IPS-20b (cell line): Measurements from ENCODE around the gene APOB.

Experiments
- H3K27ac ChIP-seq: one replicate; pipeline ENCODE4 v1.5.1; 2013; ENCODE audit warnings: low read length
- H3K27me3 ChIP-seq: 2 replicates; pipeline ENCODE4 v1.6.1; 2013; ENCODE audit warnings: mild to moderate bottlenecking, low read length, inconsistent platforms; ENCODE audit not compliant: insufficient read depth
- H3K36me3 ChIP-seq: 2 replicates; pipeline ENCODE4 v1.6.1; 2013; ENCODE audit warnings: low read depth, mild to moderate bottlenecking, inconsistent platforms, low read length, moderate library complexity; ENCODE audit not compliant: insufficient read depth
- H3K4me1 ChIP-seq: 2 replicates; pipeline ENCODE4 v1.6.1; 2013; ENCODE audit warnings: mild to moderate bottlenecking, control low read depth, inconsistent platforms, low read length, moderate library complexity; ENCODE audit not compliant: insufficient read depth
- H3K4me3 ChIP-seq: 2 replicates; pipeline ENCODE4 v1.5.1; 2013; ENCODE audit warnings: mild to moderate bottlenecking, low read length, inconsistent platforms
- H3K9ac ChIP-seq: 2 replicates; pipeline ENCODE4 v1.6.1; 2013; ENCODE audit warnings: low read depth, mild to moderate bottlenecking, inconsistent platforms, low read length, moderate library complexity
- H3K9me3 ChIP-seq: 2 replicates; pipeline ENCODE4 v1.6.1; 2013; ENCODE audit warnings: mild to moderate bottlenecking, low read depth, low read length, inconsistent platforms; ENCODE audit not compliant: insufficient read depth

APOB gene

GRCh38 chr2:20986024-20986939, 57.6 kb downstream of the APOB start:
- H3K36me3 ChIP-seq: no peaks in the 10 kb centered on the region
- H3K4me3 ChIP-seq: no peak overlapping the region
- H3K9ac ChIP-seq: no peak overlapping the region
- no peaks in the 10 kb centered on the region for H3K4me1 ChIP-seq
- no peak overlapping the region for H3K27ac ChIP-seq
- no peaks in the 10 kb centered on the region for H3K9me3 ChIP-seq
- H3K27me3 ChIP-seq: no peaks in the 10 kb centered on the region

- Histone ChIP-seq H3K9me3 (no peaks in the 10 kb centered on the region), H3K9ac (no peak overlapping the region), H3K27ac (no peak overlapping the region), H3K4me1 (no peaks in the 10 kb centered on the region), H3K27me3 (no peaks in the 10 kb centered on the region), H3K4me3 (no peak overlapping the region), H3K36me3 (no peaks in the 10 kb centered on the region)
Measured at GRCh38 chr2:20985062-20985461, 58.8 kb downstream of the APOB start.

GRCh38 chr2:20984408-20984807, 59.5 kb downstream of the APOB start:
- Histone ChIP-seq H3K4me3 (no peak overlapping the region), H3K9ac (no peak overlapping the region), H3K27me3 (no peaks in the 10 kb centered on the region), H3K9me3 (no peaks in the 10 kb centered on the region), H3K4me1 (no peaks in the 10 kb centered on the region), H3K27ac (no peak overlapping the region), H3K36me3 (no peaks in the 10 kb centered on the region)

- no peak overlapping the region for H3K4me3 ChIP-seq
- H3K9me3 ChIP-seq: no peaks in the 10 kb centered on the region
- no peaks in the 10 kb centered on the region for H3K27me3 ChIP-seq
- no peaks in the 10 kb centered on the region for H3K36me3 ChIP-seq
- H3K9ac ChIP-seq: no peak overlapping the region
- no peaks in the 10 kb centered on the region for H3K4me1 ChIP-seq
- no peak overlapping the region for H3K27ac ChIP-seq
Measured at GRCh38 chr2:20983844-20984243, 60.0 kb downstream of the APOB start.

DNA sequence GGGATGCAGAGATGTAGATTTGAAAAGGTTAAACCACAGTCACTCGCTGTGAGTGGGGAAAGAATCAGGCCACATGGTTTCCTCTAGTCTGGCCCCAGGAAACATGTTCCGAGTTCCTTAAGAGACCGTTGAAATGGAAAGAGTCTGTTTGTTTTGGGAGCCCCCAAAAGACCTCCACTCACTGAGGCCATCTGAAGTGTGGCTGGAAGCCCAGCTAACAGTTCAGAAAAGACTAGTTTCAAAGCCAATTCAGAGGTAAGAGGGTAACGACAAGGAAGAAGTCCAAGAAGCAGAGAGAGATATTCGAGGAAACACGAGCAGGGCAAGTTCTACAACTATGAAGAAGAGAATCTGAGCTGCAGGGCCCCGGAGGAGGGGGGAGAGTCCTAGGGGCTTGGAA, 61.0 kb downstream of the APOB start:
- Histone ChIP-seq H3K36me3 (no peaks in the 10 kb centered on the region), H3K4me3 (no peak overlapping the region), H3K9me3 (no peaks in the 10 kb centered on the region), H3K4me1 (no peaks in the 10 kb centered on the region), H3K27ac (no peak overlapping the region), H3K9ac (no peak overlapping the region), H3K27me3 (no peaks in the 10 kb centered on the region)

DNA sequence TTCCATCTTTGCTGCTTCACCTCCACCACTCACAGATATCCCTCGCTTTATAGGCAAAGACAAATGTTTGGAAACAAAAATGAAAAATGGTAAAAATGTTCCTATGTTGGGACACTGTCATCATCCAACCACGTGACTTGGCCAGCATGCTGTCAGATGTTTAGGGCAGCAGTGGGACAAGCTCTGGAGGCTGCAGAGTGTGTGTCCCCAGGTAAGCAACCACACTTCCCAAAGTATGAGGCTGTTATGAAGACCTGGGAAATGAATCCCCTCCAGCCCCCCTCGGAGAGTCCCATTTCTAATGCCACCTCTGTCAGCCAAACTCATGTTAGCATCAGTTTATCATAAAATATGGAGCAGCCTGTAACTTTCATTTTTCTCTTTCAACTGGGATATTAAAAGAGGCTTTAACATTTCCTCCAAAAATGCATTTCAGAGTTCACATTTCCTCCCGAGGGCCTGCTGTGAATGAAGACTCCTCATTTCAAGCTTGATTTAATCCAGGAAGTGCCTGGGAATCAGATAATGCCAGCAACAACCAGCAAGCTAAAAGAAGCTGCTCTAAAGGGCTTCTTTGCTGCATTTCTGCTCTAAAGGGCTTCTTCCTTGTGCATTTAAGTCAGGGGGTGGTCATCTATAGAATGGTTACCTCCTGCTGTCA, 66.2 kb downstream of the APOB start:
- no peak overlapping the region for H3K9ac ChIP-seq
- H3K27ac ChIP-seq: no peak overlapping the region
- H3K4me1 ChIP-seq: no peaks in the 10 kb centered on the region
- H3K27me3 ChIP-seq: no peaks in the 10 kb centered on the region
- H3K9me3 ChIP-seq: no peaks in the 10 kb centered on the region
- no peak overlapping the region for H3K4me3 ChIP-seq
- no peaks in the 10 kb centered on the region for H3K36me3 ChIP-seq

DNA sequence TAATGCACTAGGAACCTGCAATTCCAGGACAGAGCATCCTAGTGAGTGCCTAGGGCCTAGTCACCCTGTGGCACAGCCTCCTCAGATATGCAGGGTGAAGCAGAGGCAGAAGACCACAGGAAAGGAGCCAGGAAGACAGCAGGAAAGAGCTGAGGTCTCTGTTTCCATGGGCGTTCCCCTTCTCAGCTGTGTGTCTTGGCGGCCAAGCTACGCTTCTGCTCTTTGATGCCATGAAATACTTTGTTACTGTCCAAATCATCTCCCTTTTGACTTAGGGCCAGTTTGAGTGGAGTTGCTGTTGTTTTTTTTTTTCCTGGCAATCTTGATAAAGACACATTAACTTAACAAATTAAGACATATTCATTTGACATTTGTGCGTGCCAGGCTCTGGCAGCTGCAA, 67.3 kb downstream of the APOB start:
- Histone ChIP-seq H3K27me3 (no peaks in the 10 kb centered on the region), H3K9ac (no peak overlapping the region), H3K9me3 (no peaks in the 10 kb centered on the region)

DNA sequence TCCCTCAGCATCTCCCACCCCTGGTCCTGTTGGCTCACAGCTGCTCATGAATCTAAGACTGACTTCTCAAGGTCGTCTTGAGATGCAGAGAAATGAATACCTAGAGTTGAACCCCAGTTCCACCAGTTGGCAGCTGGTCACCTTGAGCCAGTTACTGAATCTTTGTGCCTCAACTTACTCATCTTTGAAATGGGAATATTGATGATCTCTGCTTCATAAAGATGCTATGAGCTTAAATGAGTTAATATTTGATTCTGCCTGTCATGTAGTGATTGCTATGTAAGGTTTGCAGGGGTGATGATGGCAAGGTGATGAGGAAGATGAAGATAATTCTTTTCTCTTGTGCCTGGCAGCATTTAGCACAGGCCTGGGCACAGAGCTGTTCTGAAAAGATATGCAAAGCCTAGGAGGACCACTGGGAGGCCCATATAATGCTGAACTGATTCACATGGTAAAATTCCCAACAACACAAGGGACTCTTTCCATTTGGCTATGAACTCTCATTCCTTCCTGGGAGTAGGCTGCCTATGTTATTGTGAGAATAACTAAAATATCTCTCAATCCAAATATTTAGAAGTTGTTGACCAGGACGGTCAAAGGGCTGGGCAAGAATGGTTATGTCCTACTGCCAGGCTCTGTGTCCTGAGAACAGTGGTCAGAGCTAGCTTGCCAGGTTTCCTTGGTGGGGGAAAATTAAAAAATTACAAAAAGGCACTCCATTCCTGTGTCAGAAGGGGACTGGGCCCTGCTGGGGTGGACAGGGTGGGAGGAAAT, 70.9 kb downstream of the APOB start:
- H3K9ac ChIP-seq: no peak overlapping the region
- H3K4me1 ChIP-seq: no peaks in the 10 kb centered on the region
- no peaks in the 10 kb centered on the region for H3K27me3 ChIP-seq
- H3K36me3 ChIP-seq: no peaks in the 10 kb centered on the region
- no peaks in the 10 kb centered on the region for H3K9me3 ChIP-seq
- H3K27ac ChIP-seq: no peak overlapping the region
- no peak overlapping the region for H3K4me3 ChIP-seq

More for the DNA sequence above, 67.3 kb downstream of the APOB start:
- H3K4me3 ChIP-seq: no peak overlapping the region
- H3K27ac ChIP-seq: no peak overlapping the region
- H3K4me1 ChIP-seq: no peaks in the 10 kb centered on the region
- H3K36me3 ChIP-seq: no peaks in the 10 kb centered on the region

DNA sequence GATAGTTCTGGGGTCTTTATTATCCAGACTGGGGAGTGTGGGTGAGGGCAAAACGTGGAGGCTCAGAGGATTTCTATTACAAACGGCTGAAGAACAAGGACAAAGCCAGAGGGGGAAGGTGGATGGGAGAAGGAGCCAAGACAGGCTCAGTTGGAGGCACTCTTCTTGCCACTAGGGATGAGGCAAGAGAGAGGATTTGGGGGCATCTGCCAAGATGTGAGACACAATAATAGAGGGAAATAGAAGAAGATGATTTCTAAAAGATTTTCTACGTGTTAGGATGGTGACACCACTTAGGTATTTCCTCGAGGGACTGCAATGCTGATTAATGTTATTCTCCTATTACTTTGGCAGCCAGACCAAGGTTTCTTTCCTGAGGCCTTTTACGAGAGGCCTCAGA, 71.8 kb downstream of the APOB start:
- H3K9me3 ChIP-seq: no peaks in the 10 kb centered on the region
- H3K9ac ChIP-seq: no peak overlapping the region
- no peaks in the 10 kb centered on the region for H3K27me3 ChIP-seq
- H3K27ac ChIP-seq: no peak overlapping the region
- H3K4me1 ChIP-seq: no peaks in the 10 kb centered on the region
- no peak overlapping the region for H3K4me3 ChIP-seq
- H3K36me3 ChIP-seq: no peaks in the 10 kb centered on the region

DNA sequence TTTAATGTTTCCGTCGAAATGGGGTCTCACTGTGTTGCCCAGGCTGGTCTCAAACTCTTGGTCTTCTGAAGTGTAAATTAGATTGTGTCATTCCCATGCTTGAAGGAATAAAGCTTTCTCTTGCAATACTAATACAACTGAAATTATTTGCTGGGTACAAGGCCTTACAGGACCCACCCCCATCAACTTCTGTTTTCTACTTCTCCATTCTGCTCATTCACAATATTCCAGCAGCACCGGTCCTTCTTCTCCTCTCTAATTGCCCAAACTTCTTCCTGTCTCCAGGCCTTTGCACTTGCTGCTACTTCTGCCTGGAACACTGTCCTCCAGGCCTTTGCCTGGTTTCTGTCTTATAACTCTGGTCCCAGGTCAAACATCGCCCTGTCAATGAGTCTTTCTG, 73.8 kb downstream of the APOB start:
- Histone ChIP-seq H3K4me1 (no peaks in the 10 kb centered on the region), H3K36me3 (no peaks in the 10 kb centered on the region), H3K27me3 (no peaks in the 10 kb centered on the region), H3K4me3 (no peak overlapping the region), H3K27ac (no peak overlapping the region), H3K9me3 (no peaks in the 10 kb centered on the region), H3K9ac (no peak overlapping the region)

- no peaks in the 10 kb centered on the region for H3K36me3 ChIP-seq
- H3K9ac ChIP-seq: no peak overlapping the region
- no peaks in the 10 kb centered on the region for H3K4me1 ChIP-seq
- no peaks in the 10 kb centered on the region; the same call in 1 of the 2 replicates for H3K27me3 ChIP-seq
- H3K27ac ChIP-seq: no peak overlapping the region
- H3K9me3 ChIP-seq: no peaks in the 10 kb centered on the region
- H3K4me3 ChIP-seq: no peak overlapping the region
Measured at GRCh38 chr2:20966061-20966595, 77.7 kb downstream of the APOB start.
